WTC11 (cell line): ENCODE measurements around the gene FIZ1. TPM values are rescaled to one million over a fixed set of nuclear protein-coding genes. Genes with fewer than 3 reads are reported as not detected.

Experiments
- ATAC-seq: fragments of 200-7000 bp; cut with Tn5 transposase; 2 replicates; pipeline ENCODE4 v1.10.0; 2021; ENCODE audit warnings: mild to moderate bottlenecking, moderate library complexity
- CTCF ChIA-PET: fragments of 300-600 bp; sonication (Branson Sonifier 250); formaldehyde crosslinking; loops from one replicate; lab custom pipeline; 2021; ENCODE audit warnings: antibody characterized with exemption; lab: Charles Lee
- POLR2A ChIA-PET: fragments of 350-600 bp; sonication (Branson Sonifier 250); formaldehyde crosslinking; loops from one replicate; lab custom pipeline; 2021; ENCODE audit warnings: antibody characterized with exemption; lab: Charles Lee
- DNase-seq: peaks from one replicate; pipeline ENCODE4 v3.0.0; 2021; ENCODE audit warnings: low spot score
- H3K27ac Mint-ChIP-seq: 2 replicates; pipeline ENCODE4 v1.8.0; 2021; ENCODE audit warnings: mixed read lengths
- H3K27me3 Mint-ChIP-seq: 2 replicates; pipeline ENCODE4 v1.8.0; 2021; ENCODE audit warnings: low read depth, mild to moderate bottlenecking, moderate library complexity, mixed read lengths
- H3K36me3 Mint-ChIP-seq: 2 replicates; pipeline ENCODE4 v1.8.0; 2021; ENCODE audit warnings: mixed read lengths
- H3K4me1 Mint-ChIP-seq: 2 replicates; pipeline ENCODE4 v1.8.0; 2022; ENCODE audit warnings: mixed read lengths
- H3K4me3 Mint-ChIP-seq: 2 replicates; pipeline ENCODE4 v1.8.0; 2021; ENCODE audit warnings: mild to moderate bottlenecking, moderate library complexity, mixed read lengths
- H3K9me3 Mint-ChIP-seq: 2 replicates; pipeline ENCODE4 v1.8.0; 2021; ENCODE audit warnings: mixed read lengths
- CBFB ChIP-seq: sonication (generic); formaldehyde crosslinking; IDR thresholded peaks from 2 replicates; pipeline ENCODE4 v1.8.1; 2022; ENCODE audit warnings: mild to moderate bottlenecking, low read depth, missing genetic modification reagents
- CDX4 ChIP-seq: fragments of 250-450 bp; sonication (Bioruptor Pico); IDR thresholded peaks from 2 replicates; pipeline ENCODE4 v1.9.0; 2021; ENCODE audit warnings: moderate library complexity, mild to moderate bottlenecking, inconsistent platforms, borderline replicate concordance
- CREM ChIP-seq: sonication (generic); formaldehyde crosslinking; IDR thresholded peaks from 2 replicates; pipeline ENCODE4 v1.8.1; 2022; ENCODE audit warnings: mild to moderate bottlenecking, missing genetic modification reagents, moderate library complexity
- EMX1 ChIP-seq: fragments of 250-450 bp; sonication (Bioruptor Pico); IDR thresholded peaks from 2 replicates; pipeline ENCODE4 v1.8.0; 2021; ENCODE audit warnings: mild to moderate bottlenecking
- HMGA2 ChIP-seq: fragments of 250-450 bp; sonication (Bioruptor Pico); IDR thresholded peaks from 2 replicates; pipeline ENCODE4 v1.4.0; 2021; ENCODE audit warnings: mild to moderate bottlenecking, moderate library complexity
- JUN ChIP-seq: sonication (generic); formaldehyde crosslinking; IDR thresholded peaks from 2 replicates; pipeline ENCODE4 v1.8.0; 2023; ENCODE audit warnings: mild to moderate bottlenecking, missing genetic modification reagents
- OVOL2 ChIP-seq: fragments of 250-450 bp; sonication (Bioruptor Pico); IDR thresholded peaks from 2 replicates; pipeline ENCODE4 v1.9.0; 2021; ENCODE audit warnings: mild to moderate bottlenecking, borderline replicate concordance
- SMAD3 ChIP-seq: sonication (generic); formaldehyde crosslinking; IDR thresholded peaks from 2 replicates; pipeline ENCODE4 v1.8.0; 2022; ENCODE audit warnings: missing genetic modification reagents, mild to moderate bottlenecking, borderline replicate concordance
- SMAD4 ChIP-seq: sonication (generic); formaldehyde crosslinking; IDR thresholded peaks from 2 replicates; pipeline ENCODE4 v1.8.0; 2022; ENCODE audit warnings: mild to moderate bottlenecking, missing genetic modification reagents
- SP1 ChIP-seq: sonication (generic); formaldehyde crosslinking; conservative IDR thresholded peaks from 2 replicates; pipeline ENCODE4 v1.8.1; 2022; ENCODE audit warnings: missing genetic modification reagents
- TEAD1 ChIP-seq: sonication (generic); formaldehyde crosslinking; IDR thresholded peaks from 2 replicates; pipeline ENCODE4 v1.8.0; 2022; ENCODE audit warnings: mild to moderate bottlenecking, missing genetic modification reagents
- TEAD4 ChIP-seq: sonication (generic); formaldehyde crosslinking; IDR thresholded peaks from 2 replicates; pipeline ENCODE4 v1.8.0; 2022; ENCODE audit warnings: mild to moderate bottlenecking, missing genetic modification reagents
- ZBTB21 ChIP-seq: sonication (generic); formaldehyde crosslinking; IDR thresholded peaks from 2 replicates; pipeline ENCODE4 v1.8.1; 2023; ENCODE audit warnings: mild to moderate bottlenecking, missing genetic modification reagents, borderline replicate concordance
- ZNF423 ChIP-seq: fragments of 250-450 bp; sonication (Bioruptor Pico); IDR thresholded peaks from 2 replicates; pipeline ENCODE4 v2.1.2; 2022; ENCODE audit warnings: mild to moderate bottlenecking, moderate library complexity
- total RNA-seq: library from RNA; stranded (reverse); gene quantifications from 3 replicates; pipeline ENCODE4 v1.2.3, GENCODE V29; 2021
- TF ChIP-seq, protein P1 (sequence below): sonication (generic); formaldehyde crosslinking; IDR thresholded peaks from 2 replicates; pipeline ENCODE4 v1.8.1; 2022; ENCODE audit warnings: mild to moderate bottlenecking, missing genetic modification reagents, moderate library complexity, borderline replicate concordance
- TF ChIP-seq, protein P2 (sequence below): sonication (generic); formaldehyde crosslinking; IDR thresholded peaks from 2 replicates; pipeline ENCODE4 v1.8.0; 2022; ENCODE audit warnings: missing genetic modification reagents

FIZ1 gene
- total RNA-seq, 1 experiment from 2014 or later: 20.1 TPM

DNA sequence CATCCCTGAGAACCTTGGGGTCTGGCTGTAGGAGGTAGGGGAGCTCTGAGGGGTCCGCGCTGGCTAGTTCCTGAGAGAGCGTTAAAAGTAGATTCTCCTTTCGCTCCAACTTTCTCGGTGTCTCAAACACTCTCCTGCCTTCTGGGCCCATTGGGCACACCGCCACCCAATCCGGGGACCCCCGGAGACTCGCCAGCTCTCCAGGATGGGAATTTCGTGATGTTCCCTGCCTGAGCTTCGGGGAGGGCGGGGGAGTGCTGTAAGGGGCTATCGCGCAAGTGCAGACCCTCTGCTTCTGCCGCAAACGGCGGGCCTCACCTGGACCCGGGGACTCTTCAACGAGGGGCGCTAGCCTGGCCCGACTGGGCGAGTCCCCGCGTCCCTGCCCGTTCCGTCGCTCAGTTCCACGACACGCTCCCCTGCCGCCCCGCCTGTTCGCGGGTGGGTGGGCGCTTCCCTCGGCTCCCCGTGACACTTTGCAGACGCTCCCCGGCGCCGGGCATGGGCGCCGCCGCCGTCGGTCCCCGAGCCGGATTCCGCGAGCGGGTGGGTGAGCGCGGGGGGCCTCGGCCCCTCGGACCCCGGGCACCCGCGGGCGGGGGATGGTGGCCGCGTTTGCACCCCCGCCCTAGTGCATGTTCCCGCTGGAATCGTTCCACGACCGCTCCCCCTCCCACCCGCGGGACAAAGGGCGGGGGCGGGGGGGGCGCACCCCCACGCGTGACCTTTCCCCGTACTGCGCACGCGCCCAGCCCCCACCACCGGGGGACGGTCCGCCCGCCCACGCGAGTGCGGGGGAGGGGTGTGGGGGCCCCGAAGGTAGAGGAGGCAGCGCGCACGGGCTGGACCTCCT lies 48.6 kb upstream of the FIZ1 start, which contains the start of gene CCDC106 (continued):
- TF ChIP-seq, protein P1, sequence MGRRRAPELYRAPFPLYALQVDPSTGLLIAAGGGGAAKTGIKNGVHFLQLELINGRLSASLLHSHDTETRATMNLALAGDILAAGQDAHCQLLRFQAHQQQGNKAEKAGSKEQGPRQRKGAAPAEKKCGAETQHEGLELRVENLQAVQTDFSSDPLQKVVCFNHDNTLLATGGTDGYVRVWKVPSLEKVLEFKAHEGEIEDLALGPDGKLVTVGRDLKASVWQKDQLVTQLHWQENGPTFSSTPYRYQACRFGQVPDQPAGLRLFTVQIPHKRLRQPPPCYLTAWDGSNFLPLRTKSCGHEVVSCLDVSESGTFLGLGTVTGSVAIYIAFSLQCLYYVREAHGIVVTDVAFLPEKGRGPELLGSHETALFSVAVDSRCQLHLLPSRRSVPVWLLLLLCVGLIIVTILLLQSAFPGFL: 0 out of 2 replicates have a peak, but pooled peaks have one; percentile 14
- TF ChIP-seq EMX1 (CRISPR knock-in tag) (no peak), HMGA2 (CRISPR knock-in tag) (no peak), TEAD4 (0 out of 2 replicates have a peak, but pooled peaks have one; percentile 39), SP1 (CRISPR knock-in tag) (peak; percentile 74), SMAD4 (CRISPR knock-in tag) (0 out of 2 replicates have a peak, but pooled peaks have one; percentile 41)
- TF ChIP-seq, protein P2, sequence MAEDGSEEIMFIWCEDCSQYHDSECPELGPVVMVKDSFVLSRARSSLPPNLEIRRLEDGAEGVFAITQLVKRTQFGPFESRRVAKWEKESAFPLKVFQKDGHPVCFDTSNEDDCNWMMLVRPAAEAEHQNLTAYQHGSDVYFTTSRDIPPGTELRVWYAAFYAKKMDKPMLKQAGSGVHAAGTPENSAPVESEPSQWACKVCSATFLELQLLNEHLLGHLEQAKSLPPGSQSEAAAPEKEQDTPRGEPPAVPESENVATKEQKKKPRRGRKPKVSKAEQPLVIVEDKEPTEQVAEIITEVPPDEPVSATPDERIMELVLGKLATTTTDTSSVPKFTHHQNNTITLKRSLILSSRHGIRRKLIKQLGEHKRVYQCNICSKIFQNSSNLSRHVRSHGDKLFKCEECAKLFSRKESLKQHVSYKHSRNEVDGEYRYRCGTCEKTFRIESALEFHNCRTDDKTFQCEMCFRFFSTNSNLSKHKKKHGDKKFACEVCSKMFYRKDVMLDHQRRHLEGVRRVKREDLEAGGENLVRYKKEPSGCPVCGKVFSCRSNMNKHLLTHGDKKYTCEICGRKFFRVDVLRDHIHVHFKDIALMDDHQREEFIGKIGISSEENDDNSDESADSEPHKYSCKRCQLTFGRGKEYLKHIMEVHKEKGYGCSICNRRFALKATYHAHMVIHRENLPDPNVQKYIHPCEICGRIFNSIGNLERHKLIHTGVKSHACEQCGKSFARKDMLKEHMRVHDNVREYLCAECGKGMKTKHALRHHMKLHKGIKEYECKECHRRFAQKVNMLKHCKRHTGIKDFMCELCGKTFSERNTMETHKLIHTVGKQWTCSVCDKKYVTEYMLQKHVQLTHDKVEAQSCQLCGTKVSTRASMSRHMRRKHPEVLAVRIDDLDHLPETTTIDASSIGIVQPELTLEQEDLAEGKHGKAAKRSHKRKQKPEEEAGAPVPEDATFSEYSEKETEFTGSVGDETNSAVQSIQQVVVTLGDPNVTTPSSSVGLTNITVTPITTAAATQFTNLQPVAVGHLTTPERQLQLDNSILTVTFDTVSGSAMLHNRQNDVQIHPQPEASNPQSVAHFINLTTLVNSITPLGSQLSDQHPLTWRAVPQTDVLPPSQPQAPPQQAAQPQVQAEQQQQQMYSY: peak; percentile 20; the same call in 1 of the 2 replicates

DNA sequence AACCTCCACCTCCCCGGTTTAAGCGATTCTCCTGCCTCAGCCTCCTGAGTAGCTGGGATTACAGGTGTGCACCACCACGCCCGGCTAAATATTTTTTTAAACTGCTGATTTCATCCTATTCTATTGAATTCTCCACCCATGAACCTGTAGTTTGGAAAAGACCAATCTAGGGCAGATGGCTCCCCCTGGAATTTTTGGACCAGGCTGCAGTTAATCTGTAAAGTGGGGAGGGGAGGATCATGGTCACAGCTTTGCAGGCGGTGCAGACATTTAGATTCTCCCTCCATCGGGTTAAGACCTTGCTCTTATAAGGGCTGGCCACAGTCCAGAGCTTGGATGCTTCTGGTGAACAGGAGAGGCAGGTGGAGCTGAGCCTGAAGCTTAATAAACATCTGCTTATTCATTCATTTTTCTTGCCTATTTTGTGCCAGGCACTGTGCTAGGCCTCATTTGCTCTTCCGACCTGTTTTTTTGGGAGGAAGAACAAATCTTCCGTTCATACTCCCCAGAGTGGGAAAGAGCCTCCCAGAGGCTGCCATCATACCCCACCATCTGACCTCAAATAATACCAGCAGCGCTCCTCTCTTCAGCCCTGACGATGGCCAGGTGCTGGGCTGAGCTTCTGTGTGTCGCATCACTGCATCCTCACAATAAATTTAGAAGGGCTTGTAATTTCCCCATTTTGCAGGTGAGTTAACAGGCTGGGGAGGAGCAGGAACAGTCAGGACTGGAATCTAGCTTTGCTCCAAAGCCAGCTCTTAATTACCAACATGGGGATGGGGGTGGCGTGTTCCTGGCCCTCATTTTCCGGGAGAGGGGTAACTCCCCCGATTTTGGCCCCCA lies 47.8 kb upstream of the FIZ1 start:
- Mint-ChIP-seq H3K4me3 (peak overlapping the region; percentile 86), H3K36me3 (peaks cover 16% of the 10 kb centered on the region), H3K9me3 (no peaks in the 10 kb centered on the region), H3K27me3 (no peaks in the 10 kb centered on the region), H3K27ac (peak overlapping the region; percentile 89; the same call in 1 of the 2 replicates), H3K4me1 (peaks cover 24% of the 10 kb centered on the region)
- CTCF ChIA-PET: interaction anchor here (0.5 to 4.6 kb wide), 13 partner anchors 13 to 512 kb away, joined by 3 to 25 read pairs (median 6); partner anchors contain the start of genes FIZ1, ZNF784 and ZNF865
- POLR2A ChIA-PET: interaction anchor here (0.8 to 2.1 kb wide), 5 partner anchors 24 to 162 kb away, joined by 3 to 6 read pairs (median 3); partner anchors contain the start of genes FIZ1 and NAT14
- DNase-seq (no peak), ATAC-seq (no peak)
- TF ChIP-seq TEAD1 (CRISPR knock-in tag) (no peak), CREM (CRISPR knock-in tag) (0 out of 2 replicates have a peak, but pooled peaks have one; percentile 3)

- CTCF ChIA-PET: interaction anchor here (0.7 to 1.4 kb wide), 2 partner anchors 9 to 14 kb away, joined by 3 read pairs; partner anchors contain the start of gene U2AF2
- no peak for ATAC-seq
- DNase-seq: no peak
- H3K4me1 Mint-ChIP-seq: peaks cover 20% of the 10 kb centered on the region
- peak overlapping the region; percentile 49 for H3K4me3 Mint-ChIP-seq
- no peak for TF ChIP-seq JUN (CRISPR knock-in tag)
- no peak for TF ChIP-seq CBFB (CRISPR knock-in tag)
- TF ChIP-seq CDX4 (CRISPR knock-in tag): no peak
- no peak for TF ChIP-seq OVOL2 (CRISPR knock-in tag)
- no peak for TF ChIP-seq ZBTB21
- no peak for TF ChIP-seq SMAD3
- TF ChIP-seq ZNF423 (CRISPR knock-in tag): no peak
- TF ChIP-seq, all 79 proteins: peak for 0
- Mint-ChIP-seq H3K27ac (no peak overlapping the region), H3K9me3 (no peaks in the 10 kb centered on the region), H3K27me3 (peaks cover under 1% of the 10 kb centered on the region; the same call in 1 of the 2 replicates), H3K36me3 (peaks cover 14% of the 10 kb centered on the region)
- POLR2A ChIA-PET: no interaction called here
Observed at GRCh38 chr19:55645512-55645881, 46.2 kb upstream of the FIZ1 start.
